HG03039 (cell line): ENCODE data around the gene HYPK.

ENCODE experiments used
- ATAC-seq: cut with Tn5 transposase; IDR thresholded peaks from one replicate; pipeline ENCODE4 v1.9.1; 2021; ENCODE audit warnings: mild to moderate bottlenecking, moderate library complexity; ENCODE audit not compliant: unreplicated experiment

HYPK gene, protein sequence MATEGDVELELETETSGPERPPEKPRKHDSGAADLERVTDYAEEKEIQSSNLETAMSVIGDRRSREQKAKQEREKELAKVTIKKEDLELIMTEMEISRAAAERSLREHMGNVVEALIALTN

DNA sequence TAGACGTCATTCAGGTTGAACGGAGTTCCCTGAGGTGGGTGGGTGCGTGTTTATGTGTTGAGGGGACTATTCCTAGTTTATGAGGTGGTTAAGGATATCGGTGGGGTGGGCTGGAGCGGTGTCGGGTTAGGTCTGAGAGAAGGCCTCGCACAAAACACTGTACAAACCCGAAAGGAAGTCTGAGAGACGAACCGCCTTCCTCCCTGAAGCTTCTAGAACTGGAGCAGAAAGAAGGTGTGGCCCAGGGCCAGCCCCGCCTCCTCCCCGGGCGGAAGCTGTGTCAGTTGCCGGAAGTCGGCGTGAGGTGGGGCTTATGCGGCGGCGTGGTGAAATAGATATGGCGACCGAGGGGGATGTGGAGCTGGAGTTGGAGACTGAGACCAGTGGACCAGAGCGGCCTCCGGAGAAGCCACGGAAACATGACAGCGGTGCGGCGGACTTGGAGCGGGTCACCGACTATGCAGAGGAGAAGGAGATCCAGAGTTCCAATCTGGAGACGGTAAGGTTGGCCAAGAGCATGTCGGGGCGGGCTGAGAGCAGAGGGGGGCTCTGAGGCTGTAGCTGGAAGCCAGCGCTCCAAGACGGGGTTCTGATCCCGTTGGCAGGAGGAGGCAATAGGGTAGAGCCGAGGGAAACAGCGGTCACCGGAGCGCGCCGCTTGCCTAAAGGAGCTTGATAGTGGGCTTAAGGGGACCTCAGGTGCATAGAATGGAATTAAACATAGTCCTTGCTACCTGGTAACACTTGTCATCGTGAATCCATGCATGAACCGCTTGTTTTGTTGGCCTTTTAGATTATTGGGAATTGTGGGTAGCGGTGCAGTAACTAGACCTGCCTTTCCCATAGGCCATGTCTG, at the start of gene HYPK:
Gene HYPK (plus strand): TSS at position 314 of the 856 bp plus-strand sequence. CDS start 24 bp downstream, at position 338.
- ATAC-seq, result peak; percentile 81

GRCh38 chr15:43751885-43752284, 48.5 kb upstream of the HYPK start:
- ATAC-seq, result no peak

GRCh38 chr15:43762824-43763223, 37.6 kb upstream of the HYPK start:
- no peak for ATAC-seq

DNA sequence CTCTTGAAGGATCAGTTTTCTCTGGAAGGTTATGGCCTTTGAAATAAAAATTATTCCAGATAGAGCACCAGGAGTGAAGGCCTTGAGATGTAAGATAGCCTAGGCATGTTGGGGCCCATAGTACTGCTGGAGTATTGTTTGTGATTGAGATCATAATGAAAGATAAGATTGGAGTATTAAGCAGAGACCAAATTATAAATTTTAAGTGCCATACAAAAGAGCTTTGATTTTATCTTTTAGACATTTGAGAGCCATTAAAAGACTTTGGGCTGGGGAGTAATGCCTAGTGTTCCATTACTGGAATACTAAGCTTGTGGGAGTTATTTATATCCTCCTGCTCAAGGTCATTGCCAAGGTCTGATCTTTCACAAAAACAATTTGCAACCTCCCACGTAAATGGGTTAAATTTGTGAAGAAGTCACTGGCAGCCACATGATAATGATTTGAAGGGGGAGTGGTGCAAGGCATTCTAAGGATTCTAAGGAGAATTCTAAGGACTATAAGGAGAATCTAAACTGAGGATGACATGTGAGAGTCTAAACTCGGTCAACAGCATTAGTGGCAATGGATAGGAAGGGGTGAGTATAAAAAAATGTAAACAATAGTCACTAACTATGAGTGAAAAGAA, 36.5 kb upstream of the HYPK start:
- no peak for ATAC-seq

- no peak for ATAC-seq
Measured at GRCh38 chr15:43769584-43770228, 30.7 kb upstream of the HYPK start.

GRCh38 chr15:43771816-43772215, 28.6 kb upstream of the HYPK start:
- ATAC-seq, result no peak

GRCh38 chr15:43772624-43773023, 27.8 kb upstream of the HYPK start:
- no peak for ATAC-seq

DNA sequence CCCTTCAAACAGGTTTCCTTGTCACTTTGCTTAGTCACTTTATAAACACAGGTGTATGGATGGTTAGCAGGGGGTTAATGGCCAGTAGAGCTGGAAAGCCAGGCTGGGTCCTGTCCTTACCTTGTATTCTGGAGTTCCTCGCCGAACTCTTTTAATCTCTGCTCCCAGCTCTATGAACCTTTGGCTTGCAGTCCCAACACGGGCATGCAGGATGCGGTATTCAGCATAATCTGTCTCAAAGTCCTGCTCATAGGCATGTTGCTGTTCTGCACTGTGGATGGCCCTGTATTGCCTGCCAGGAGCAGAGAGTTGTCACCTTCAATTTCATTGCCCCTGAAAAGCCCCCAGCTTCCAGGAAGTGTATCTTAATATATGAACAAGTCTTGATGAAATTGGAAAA, 26.3 kb upstream of the HYPK start:
- ATAC-seq, result no peak

- ATAC-seq, result no peak
Measured at GRCh38 chr15:43775411-43775965, 24.9 kb upstream of the HYPK start.

DNA sequence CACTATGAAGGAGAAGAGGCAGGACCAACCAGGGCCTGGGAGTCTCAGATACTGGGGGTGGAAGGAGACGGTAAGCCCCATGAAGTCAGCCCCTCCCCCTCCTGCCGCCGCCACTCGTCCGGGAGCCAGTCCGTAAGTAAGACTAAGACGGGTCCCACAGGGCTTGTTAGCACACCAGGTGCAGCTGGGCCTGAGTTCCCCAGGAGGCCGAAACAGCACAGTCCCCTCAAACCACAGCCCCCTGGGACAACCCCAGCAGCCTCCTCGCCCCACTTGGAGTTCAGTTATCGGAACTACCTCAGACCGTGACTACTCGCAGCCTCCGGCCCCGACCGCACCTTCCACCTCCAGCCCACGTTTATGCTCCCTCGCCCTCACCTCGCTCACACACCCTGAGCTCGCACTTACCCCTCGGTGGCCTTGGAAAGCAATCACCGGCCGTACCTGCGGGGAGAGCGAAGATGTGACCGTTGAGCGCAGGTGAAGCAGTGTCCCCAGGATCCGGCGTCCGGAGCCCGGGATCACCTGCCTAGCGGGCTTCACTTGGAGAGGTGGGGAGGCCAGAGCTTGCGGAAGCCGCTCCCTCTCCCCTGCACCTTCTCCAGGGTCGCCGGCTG, 24.2 kb upstream of the HYPK start:
- ATAC-seq, result peak; percentile 50

DNA sequence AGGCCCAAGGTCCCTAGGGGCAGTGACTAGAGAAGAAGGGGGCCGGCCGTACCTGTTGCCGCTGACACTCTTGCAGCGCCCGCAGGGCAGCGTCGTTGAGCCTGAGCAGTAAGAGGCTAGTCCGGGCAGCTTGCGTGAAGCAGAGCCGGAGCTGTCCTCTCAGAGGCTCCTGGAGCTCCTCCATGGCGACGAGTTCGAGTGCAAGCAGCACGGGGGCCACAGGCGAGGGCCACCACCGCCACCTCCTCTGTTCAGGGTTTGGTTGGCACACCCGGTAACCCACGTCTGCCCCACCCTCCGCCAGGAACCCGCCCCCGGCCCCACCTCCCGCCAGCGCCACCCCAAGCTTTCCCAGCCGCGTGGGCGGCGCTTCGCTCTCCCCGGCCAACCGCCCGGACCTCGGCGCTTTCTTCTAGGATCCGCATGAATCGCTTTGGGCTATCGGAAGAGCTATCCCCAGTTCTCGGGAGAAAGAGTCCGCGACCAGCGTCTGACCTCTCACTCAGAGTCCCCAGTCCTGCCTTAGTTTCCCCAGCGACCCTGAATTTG, 23.6 kb upstream of the HYPK start, which contains the start of gene ELL3:
Gene ELL3 (minus strand): TSS at position 249 of the 549 bp plus-strand sequence. CDS start 65 bp downstream, at position 184.
- peak; percentile 33 for ATAC-seq

DNA sequence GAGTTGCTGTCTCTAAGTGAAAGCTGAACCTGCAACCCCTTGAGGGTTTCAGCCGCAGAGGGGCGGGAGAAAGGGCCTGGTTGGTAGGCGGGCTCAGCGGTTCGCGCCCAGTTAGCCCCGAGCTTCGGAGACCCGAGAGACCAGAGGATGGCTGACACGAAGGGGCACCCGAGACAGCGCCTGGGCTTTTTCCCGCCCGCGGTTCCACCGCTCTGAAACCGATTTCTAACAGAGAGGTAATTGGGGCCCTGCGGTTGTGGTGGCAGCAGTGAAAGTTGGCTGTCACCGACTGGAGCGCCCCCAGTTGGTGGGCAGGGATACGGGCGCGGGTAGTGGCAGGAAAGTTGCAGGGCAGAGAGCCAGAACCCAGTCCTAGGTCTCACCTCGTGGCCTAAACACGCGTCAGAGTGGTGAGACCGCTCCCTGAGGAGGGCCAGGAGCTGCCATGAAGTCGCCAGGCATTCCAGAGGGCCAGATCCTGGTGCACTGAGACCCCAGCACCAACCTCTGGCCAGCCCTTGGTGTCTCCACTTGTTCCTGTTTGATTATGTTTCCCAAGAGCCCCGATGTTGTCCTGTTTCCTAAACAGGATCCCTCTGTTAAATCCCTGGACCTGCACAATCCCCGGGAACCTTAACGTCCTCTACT, 23.0 kb upstream of the HYPK start:
- ATAC-seq, result peak; percentile 45

- ATAC-seq, result no peak
Measured at GRCh38 chr15:43779016-43779415, 21.4 kb upstream of the HYPK start.

GRCh38 chr15:43789409-43789808, 11.0 kb upstream of the HYPK start:
- ATAC-seq, result no peak

GRCh38 chr15:43791993-43792760, 8.2 kb upstream of the HYPK start, which contains the start of gene SERF2:
Gene SERF2 (plus strand): TSS chr15:43792320. CDS start chr15:43792377, 57 bp downstream.
- ATAC-seq, result peak; percentile 89

DNA sequence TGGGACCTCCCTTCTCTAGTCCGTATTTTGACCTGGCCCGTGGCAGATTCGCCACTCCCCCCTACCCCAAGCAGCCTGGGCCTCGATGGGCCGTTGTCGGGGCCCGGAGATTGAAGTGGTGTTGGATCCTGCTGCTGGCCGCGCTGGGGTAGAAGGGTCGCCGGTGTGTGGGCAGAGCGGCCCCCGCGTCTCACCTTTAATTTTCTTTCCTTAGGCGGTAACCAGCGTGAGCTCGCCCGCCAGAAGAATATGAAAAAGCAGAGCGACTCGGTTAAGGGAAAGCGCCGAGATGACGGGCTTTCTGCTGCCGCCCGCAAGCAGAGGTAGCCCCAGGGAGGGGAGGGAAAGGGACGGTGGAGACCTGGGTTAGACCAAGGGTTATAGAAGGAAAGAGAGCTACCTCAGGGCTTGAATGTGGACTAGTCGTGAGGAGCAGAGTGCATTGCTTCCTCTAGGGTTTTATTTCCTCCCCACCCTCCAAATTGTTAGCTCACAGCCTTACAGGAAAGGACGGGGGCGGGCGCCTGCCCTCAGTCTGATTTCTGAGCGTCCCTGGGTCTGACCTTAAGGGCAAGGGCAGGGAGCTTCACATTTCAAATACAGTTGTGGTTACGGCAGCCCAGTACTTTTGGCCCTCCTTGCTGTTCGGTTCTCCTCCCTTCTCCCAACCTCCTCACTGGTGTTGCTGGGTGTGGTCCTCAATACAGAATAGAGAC, 7.5 kb upstream of the HYPK start:
- no peak for ATAC-seq

- no peak for ATAC-seq
Measured at GRCh38 chr15:43793647-43794046, 6.8 kb upstream of the HYPK start.

GRCh38 chr15:43794269-43795037, 5.9 kb upstream of the HYPK start:
- no peak for ATAC-seq
